Stimulated activated CD4-positive, alpha-beta T cell treated with anti-CD3 and anti-CD28 coated beads, Interleukin-2, amount 100 ng/mL, for 48 hours (primary cell): ENCODE measurements around the gene DYNLT4.
"Not testable (repeated sequence)": the region's sequence is repeated elsewhere in the genome, so short reads cannot be mapped to it uniquely, and the experiment has no call there.

Experiments used
- DNase-seq, 2 donors: peaks; one replicate each; pipeline ENCODE4 v3.0.0-alpha.2; 2020

Gene DYNLT4

DNA sequence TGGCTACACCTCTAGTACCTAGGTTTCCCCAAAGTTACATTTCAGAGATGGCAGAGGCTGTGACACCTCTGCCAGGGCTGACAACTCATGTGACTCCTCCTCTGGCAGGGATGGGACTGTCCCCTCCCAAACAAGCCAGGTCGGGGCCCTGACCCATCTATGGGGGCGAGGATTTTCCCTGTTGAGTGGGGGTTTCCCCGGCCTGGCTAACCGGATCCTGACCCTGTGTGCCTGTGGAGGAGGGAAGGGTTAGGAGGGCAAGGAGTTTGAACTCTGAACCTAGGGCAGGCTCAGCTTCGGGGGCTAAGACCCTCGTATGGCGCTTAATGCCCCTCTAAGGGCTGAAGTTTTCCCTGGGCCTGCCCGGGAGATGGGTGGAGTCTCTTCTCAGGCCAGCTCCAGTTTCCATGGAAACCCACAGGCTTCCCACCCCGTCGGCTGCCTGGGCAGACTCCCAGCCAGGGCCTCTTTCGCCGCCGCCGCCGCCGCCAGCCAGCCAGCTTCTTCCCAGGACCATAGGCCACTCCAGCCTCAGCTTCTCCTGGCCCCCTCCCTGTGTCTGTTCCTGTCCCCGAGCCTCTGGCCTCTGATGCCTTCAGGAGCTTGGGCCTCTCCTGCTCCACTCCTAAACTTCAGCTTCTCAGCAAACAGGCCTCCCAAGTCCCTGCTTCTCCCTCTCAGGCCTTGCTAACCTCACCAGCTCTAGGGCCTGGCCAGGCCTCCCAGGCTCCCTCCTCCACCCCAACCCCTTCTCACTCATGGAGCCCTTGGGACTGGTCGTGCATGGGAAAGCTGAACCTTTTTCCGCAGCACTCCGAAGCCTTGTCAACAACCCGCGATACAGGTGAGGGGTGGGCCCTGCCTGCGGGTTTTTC lies 1.1 kb upstream of the DYNLT4 start, which contains the start of gene BTBD19:
Gene BTBD19 (plus strand): TSS at position 461 of the 875 bp plus-strand sequence. CDS start 298 bp downstream, at position 759.
- DNase-seq: peak; percentile 67 to 73

GRCh38 chr1:44807364-44808062 lies 362 bp upstream of the DYNLT4 start:
- peak; percentile 79 to 84 for DNase-seq

- DNase-seq: no peak
Observed at GRCh38 chr1:44806025-44806703, 987 bp downstream of the DYNLT4 start.

DNA sequence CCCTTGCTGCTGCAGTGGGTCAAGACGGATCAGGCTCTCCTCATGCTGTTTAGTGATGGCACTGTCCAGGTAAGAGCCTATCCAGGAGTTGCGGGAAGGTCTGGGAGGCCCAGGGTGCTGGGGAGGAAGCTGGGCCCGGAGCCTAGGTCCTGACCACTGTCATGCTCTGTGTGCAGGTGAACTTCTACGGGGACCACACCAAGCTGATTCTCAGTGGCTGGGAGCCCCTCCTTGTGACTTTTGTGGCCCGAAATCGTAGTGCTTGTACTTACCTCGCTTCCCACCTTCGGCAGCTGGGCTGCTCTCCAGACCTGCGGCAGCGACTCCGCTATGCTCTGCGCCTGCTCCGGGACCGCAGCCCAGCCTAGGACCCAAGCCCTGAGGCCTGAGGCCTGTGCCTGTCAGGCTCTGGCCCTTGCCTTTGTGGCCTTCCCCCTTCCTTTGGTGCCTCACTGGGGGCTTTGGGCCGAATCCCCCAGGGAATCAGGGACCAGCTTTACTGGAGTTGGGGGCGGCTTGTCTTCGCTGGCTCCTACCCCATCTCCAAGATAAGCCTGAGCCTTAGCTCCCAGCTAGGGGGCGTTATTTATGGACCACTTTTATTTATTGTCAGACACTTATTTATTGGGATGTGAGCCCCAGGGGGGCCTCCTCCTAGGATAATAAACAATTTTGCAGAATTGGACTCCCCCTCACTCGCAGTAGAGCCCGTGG lies 1.7 kb downstream of the DYNLT4 start:
- DNase-seq: no peak

- no peak for DNase-seq
Observed at GRCh38 chr1:44803312-44804095, 3.6 kb downstream of the DYNLT4 start.

- no peak for DNase-seq
Observed at GRCh38 chr1:44803062-44803311, 4.2 kb downstream of the DYNLT4 start.

- no peak for DNase-seq
Observed at GRCh38 chr1:44802306-44803061, 4.7 kb downstream of the DYNLT4 start.

- DNase-seq: no peak
Observed at GRCh38 chr1:44801491-44802305, 5.5 kb downstream of the DYNLT4 start.

DNA sequence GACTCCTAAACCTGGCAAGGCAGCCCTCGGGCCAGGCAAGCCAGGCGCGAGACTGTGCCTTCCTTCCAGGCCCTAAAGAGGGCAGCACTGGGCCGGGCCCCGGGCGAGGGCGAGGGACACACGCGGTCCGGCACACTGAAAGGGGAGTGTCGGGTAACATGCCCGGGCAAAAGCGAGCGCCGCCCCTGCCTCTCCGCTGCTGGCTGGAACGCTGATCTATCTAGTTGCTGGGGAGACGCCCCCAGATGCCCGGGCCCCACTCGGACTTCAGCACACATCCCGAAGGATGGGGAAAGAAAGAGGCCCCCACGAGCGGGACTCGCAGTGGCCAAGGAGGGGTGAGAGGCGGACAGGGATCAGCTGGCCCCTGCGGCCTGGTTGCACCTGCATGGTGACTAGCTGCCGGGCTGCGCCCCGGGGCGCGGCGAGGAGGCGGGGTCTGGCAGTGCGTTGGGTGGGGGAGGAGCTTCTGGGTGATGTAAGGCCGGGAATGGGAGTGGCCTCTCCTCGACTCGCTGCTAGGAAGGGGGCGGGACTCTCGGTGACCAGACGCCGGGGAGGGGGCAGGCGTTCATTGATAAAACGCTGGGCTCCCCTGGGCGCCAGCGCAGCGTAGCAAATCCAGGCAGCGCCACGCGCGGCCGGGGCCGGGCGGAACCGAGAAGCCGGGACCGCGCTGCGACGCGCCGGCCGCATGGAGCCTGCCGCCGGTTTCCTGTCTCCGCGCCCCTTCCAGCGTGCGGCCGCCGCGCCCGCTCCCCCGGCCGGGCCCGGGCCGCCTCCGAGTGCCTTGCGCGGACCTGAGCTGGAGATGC lies 7.2 kb downstream of the DYNLT4 start, which contains the start of gene PLK3:
Gene PLK3 (plus strand): TSS at position 608 of the 815 bp plus-strand sequence. CDS start 87 bp downstream, at position 695.
- peak; percentile 97 for DNase-seq

DNA sequence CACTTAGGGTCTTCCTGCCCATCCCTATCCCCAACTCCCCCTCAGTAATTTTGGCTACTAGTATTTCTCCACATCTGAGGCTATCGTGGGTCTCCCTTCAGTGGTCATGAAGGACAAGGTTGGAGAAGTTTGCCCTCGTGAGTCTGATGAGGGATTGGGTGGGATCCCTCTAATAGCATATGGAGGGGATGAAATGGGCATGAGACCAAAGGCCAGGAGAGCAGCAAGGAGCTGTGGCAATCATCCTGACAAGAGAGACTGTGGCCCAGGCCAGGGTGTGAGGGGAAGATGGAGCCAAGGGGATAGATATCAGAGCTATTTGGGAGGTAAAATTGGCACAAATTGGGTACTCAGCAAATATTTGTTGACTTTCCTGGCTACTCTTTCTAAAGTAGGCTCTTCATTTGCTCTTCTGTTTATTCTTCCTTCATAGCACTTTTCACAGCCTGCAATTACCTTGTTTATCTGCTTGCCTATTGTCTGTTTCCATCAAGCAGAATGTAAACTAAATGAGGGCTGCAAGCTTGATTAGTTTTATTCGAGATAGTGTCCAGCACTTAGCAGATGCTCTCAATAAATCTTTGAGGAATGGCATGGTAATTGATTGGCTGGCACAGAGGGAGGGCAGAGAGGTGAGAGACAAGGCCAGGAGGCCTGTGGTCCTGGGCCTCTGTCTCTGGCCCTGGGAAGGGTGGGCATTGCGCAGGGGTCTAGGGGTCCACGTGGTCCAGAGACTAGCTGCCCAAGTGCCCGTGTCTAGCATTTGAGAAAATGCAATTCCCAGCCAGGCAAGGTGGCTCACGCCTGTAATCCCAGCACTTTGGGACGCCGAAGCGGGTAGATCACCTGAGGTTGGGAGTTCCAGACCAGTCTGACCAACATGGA lies 8.4 kb downstream of the DYNLT4 start:
- no peak for DNase-seq

DNA sequence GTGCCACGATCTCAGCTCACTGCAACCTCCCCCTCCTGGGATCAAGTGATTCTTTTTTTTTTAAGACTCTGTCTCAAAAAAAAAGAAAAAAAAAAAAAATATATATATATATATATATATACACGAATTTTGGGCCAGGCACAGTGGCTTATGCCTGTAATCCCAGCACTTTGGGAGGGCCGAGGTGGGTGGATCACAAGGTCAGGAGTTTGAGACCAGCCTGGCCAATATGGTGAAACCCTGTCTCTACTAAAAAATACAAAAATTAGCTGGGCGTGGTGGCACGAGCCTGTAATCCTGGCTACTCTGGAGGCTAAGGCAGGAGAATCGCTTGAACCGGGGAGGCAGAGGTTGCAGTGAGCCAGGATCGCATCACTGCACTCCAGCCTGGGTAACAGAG lies 9.3 kb downstream of the DYNLT4 start:
- not testable (repeated sequence) for DNase-seq

DNA sequence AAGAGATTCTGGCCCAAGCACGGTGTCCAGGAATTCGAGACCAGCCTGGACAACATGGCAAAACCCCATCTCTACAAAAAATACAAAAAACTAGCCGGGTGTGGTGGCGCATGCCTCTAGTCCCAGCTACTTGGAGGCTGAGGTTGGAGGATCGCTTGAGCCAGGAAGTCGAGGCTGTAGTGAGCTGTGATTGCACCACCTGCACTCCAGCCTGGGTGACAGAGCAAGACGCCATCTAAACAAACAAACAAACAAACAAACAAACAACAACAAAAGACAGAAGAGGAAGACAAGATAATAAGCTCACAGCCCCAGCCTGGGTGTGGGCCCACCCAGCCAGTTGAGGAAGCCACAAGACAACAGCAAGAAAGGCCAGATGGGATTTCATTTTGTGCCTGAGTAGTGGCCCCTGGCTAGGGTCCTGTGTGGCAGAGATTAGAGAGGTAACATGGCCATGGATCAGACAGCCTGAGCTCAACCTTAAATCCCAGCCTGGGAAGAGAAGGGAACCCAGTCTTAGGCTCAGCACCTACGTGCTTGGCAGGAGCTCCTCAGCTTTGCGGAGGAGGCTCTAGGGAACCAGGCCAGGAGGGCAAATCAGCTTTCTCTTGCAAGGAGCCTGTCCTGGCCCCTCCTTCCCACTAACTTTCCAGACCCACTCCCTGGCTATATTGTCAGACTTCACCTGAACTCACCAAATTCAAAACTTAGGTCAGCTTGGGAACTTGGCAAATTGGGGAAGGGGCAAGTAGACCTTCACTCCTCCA lies 14.2 kb downstream of the DYNLT4 start:
- DNase-seq: no peak

GRCh38 chr1:44790968-44791801 lies 16.0 kb downstream of the DYNLT4 start:
- DNase-seq: no peak

DNA sequence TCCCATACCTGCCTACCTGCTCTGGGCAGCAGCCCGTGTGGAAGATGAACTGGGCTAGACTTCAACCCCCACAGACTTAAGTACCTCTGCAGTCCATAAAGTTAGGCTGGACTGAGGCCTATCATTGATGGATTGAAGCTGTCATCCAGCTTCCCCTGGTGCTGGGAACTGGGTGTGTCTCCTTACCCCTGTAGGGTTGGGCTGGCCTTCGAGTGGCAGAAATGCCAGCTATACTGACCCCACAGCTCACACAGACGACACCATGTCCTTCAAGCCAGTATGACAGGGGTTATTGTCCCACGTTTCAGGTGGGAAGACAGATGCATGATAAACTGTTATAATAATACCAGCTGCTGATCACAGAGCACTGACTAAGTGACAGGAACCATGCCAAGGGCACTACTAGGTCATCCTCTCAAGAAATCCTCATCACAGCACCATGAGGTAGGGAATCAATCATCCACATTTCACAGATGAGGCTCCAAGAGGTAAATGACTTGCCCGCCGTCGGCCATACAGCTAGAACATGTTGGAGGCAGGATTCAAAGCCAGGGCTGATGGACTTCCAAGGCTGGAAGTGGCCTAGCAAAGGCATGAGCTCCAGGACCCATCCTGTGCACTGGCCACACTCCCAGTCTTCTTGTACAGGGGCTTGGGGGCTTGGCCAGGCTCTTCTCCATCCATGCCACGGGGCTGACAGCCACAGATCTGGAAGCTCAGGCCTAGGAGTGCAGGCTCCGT lies 18.9 kb downstream of the DYNLT4 start, which contains the start of gene BEST4:
Gene BEST4 (minus strand): TSS at position 51 of the 741 bp plus-strand sequence. CDS start 465 bp downstream, outside the sequence.
- no peak for DNase-seq

DNA sequence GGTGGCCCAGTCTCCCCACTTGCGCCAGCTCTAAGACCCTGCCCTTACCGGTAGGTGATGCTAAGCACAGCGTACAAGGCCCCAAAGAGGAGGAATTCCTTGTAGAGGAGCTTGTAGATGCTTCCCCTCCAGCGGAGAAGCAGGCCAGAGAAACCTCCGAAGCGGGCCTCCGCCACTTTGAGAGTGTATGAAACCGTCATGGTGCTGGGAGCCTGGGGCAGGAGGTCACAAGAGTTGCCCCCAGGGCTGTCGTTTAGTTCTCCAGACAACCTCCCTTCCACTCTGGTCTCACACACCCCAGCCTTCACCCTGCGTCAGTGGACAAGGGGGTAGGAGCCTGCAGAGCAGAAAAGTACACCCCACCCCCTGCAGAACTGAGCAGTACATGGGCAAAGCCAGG lies 19.6 kb downstream of the DYNLT4 start:
- no peak for DNase-seq
